SK-N-MC (cell line): Measurements from ENCODE around the gene OOSP1.
"Not testable (repeated sequence)": the region's sequence is repeated elsewhere in the genome, so short reads cannot be mapped to it uniquely, and the experiment has no call there.

Experiments
- DNase-seq: peaks from one replicate; pipeline ENCODE4 v3.0.0-alpha.2; 2011; ENCODE audit warnings: low read depth, low spot score
- H3K27ac ChIP-seq: fragments of 200-600 bp; sonication (generic); 2 replicates; pipeline ENCODE4 v1.5.1; 2016; ENCODE audit warnings: mixed run types
- H3K36me3 ChIP-seq: fragments of 200-600 bp; sonication (generic); 2 replicates; pipeline ENCODE4 v1.6.1; 2017; ENCODE audit warnings: antibody characterized with exemption, low read length, mixed read lengths; ENCODE audit not compliant: insufficient read depth
- H3K4me3 ChIP-seq: fragments of 200-600 bp; sonication (generic); 2 replicates; pipeline ENCODE4 v1.5.1; 2016
- H3K9ac ChIP-seq: fragments of 200-600 bp; sonication (generic); 2 replicates; pipeline ENCODE4 v1.8.0; 2017; ENCODE audit warnings: mixed run types, mixed read lengths; ENCODE audit not compliant: insufficient read length
- H3K9me3 ChIP-seq: fragments of 200-600 bp; sonication (generic); 2 replicates; pipeline ENCODE4 v1.6.1; 2017; ENCODE audit warnings: low read depth, mild to moderate bottlenecking, antibody characterized with exemption, low read length, moderate library complexity, mixed read lengths
- EZH2 ChIP-seq: fragments of 200-600 bp; sonication (generic); IDR thresholded peaks from one replicate; pipeline ENCODE4 v1.6.1; 2017; ENCODE audit warnings: antibody characterized with exemption
- FOXP2 ChIP-seq: optimal IDR thresholded peaks from 2 replicates; pipeline ENCODE3; 2011; ENCODE audit warnings: mild to moderate bottlenecking, moderate library complexity; ENCODE audit not compliant: insufficient read depth; ENCODE audit errors: extremely low read length, control extremely low read depth
- POLR2AphosphoS5 ChIP-seq: IDR thresholded peaks from 2 replicates; pipeline ENCODE4 v1.6.1; 2012; ENCODE audit warnings: mild to moderate bottlenecking, low read depth, low read length, borderline replicate concordance

The OOSP1 gene

DNA sequence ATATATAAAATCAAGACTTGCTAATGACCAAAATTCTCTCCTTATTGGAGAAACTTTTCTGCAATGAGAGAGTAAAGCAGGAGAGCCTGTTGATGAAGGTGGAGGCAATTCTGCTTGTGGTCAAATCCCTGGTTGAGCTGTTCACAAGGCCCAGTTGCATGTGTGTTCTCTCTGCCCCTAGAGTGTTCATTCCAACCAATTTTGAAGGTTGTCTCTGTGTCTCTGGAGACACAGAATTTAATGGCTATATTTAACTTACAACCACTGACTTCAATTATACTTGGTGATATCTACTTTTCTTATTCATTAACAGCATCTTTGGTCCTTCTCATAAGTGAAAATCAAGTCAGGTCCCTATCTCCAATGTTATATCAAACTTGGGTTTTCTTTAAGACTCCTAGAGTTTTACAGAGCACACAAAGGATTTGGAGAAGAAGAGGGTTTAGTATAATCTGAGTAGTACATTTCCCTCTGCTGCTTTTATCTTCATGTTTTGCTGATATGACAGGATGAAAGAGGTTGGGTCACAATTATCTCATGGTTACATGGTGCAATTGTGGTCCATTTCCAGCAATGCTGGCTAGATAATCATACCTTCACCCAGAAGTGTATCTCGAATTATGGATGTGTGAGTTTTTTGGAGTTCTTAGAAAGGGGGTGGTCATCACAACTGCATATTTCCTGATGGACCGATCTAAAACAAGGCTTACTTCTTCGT, 29.6 kb downstream of the OOSP1 start:
- Histone ChIP-seq H3K4me3 (no peak overlapping the region), H3K27ac (no peak overlapping the region), H3K9ac (no peak overlapping the region), H3K9me3 (no peaks in the 10 kb centered on the region), H3K36me3 (no peaks in the 10 kb centered on the region)
- no peak for DNase-seq
- no peak for TF ChIP-seq FOXP2
- TF ChIP-seq POLR2AphosphoS5, result no peak
- no peak for TF ChIP-seq EZH2

DNA sequence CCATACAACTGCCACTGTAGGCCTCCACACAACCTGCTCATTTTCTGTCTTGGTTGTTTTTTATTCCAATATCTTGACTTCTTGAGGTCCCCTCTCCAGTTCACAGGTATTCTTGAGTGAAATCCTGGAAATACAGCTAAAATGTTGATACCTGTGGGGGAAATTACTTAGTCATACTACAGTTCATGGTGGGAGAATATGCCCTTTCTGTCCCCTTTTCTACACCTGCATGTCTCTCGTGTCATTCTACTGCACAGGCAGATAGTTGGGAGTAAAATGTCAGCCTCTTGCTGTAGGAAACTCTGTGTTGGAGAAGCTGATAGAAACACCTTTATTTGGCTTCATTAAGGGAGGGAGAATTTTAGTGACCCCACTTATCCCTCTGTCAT, 30.2 kb downstream of the OOSP1 start:
- Histone ChIP-seq H3K36me3 (no peaks in the 10 kb centered on the region), H3K27ac (no peak overlapping the region), H3K9ac (no peak overlapping the region), H3K4me3 (no peak overlapping the region), H3K9me3 (no peaks in the 10 kb centered on the region)
- no peak for DNase-seq
- TF ChIP-seq FOXP2, result no peak
- no peak for TF ChIP-seq POLR2AphosphoS5
- TF ChIP-seq EZH2, result no peak

DNA sequence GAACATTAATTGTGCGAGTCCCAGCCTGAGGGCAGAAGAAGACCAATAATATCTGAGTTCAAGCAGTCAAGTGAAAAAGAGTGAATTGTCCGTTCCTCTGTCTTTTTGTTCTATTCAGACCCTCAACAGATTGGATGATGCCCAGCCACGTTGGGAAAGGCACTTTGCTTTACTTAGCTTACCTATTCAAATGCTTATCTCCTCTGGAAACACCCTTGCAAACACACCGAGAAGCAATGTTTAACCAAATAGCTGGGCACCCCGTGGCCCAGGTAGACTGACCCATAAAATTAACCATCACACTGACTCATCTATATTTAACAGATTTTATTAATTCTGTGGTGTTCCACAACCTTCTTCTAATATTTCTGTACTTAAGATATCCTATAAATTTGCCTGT, 34.9 kb downstream of the OOSP1 start:
- H3K4me3 ChIP-seq, result no peak overlapping the region
- DNase-seq, result no peak
- TF ChIP-seq EZH2, result no peak
- no peak overlapping the region for H3K27ac ChIP-seq
- H3K9me3 ChIP-seq, result no peaks in the 10 kb centered on the region
- H3K9ac ChIP-seq, result no peak overlapping the region
- no peaks in the 10 kb centered on the region for H3K36me3 ChIP-seq

DNA sequence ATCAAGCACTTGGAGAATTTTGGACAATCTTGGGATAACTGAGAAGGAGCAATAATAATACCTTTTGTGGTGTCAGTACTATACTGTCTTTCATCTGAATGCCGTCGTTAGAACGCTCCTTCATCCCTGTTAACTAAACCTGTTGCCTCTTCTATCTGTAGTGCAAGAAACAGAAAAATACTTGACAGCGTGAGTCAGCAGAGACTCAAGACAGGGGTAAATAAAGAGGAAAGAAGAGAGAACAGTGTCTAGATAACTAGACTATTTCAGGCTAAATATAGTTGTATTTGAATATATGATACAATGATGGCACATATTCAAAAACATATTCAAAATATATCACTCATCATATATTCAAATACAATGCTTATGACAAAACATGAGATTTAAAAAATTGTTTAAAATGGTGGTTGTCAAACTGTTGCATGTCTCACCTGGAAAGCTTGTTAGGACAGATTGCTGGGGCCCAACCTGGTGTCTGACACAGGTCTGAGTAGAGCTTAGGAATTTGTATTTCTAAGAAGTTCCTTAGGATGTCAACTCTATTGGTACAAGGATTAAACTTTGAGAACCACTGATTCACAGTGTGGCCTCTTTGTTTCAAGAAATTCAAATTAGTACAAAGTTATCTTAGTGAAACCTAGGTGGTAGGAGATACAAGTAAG, 43.0 kb downstream of the OOSP1 start:
- Histone ChIP-seq H3K4me3 (no peak overlapping the region), H3K9me3 (no peaks in the 10 kb centered on the region), H3K36me3 (no peaks in the 10 kb centered on the region), H3K27ac (no peak overlapping the region), H3K9ac (no peak overlapping the region)
- no peak for TF ChIP-seq FOXP2
- no peak for TF ChIP-seq EZH2
- TF ChIP-seq POLR2AphosphoS5, result no peak
- no peak for DNase-seq

DNA sequence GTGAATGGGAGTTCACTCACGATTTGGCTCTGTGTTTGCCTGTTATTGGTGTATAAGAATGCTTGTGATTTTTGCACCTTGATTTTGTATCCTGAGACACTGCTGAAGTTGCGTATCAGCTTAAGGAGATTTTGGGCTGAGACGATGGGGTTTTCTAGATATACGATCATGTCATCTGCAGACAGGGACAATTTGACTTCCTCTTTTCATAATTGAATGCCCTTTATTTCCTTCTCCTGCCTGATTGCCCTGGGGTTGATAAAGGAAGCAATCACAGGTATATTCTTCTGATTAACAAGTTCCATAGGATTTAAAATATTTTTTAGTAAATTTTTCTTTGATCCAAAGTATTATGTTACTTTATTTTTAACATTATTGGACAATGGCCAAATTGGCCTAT, 43.8 kb downstream of the OOSP1 start:
- not testable (repeated sequence) for H3K9me3 ChIP-seq

DNA sequence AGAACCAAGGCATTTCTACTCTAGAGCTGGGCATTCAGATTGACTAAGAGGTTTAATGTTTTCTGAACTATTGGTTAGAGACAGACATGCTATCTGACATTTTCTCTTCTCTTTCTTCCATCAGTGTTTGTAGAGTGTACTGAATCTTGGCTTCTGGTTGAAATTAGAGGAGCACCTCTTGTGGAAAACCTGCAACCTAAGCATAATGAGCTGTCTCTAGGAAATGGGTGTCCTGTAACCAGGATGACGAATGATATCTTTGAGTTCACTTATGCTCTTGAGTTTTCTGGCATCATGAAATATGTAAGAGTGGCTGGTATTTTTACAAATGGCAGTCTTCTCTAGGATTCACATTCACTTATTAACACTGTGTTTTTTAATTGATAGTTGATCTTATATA, 45.0 kb downstream of the OOSP1 start:
- H3K9ac ChIP-seq, result no peak overlapping the region
- TF ChIP-seq POLR2AphosphoS5, result no peak
- TF ChIP-seq EZH2, result no peak
- TF ChIP-seq FOXP2, result no peak
- H3K4me3 ChIP-seq, result no peak overlapping the region
- no peaks in the 10 kb centered on the region for H3K9me3 ChIP-seq
- H3K36me3 ChIP-seq, result no peaks in the 10 kb centered on the region
- no peak for DNase-seq
- no peak overlapping the region for H3K27ac ChIP-seq

More for the DNA sequence above, 43.8 kb downstream of the OOSP1 start:
- H3K9ac ChIP-seq, H3K27ac ChIP-seq, H3K4me3 ChIP-seq, DNase-seq, H3K36me3 ChIP-seq: not testable (repeated sequence)

DNA sequence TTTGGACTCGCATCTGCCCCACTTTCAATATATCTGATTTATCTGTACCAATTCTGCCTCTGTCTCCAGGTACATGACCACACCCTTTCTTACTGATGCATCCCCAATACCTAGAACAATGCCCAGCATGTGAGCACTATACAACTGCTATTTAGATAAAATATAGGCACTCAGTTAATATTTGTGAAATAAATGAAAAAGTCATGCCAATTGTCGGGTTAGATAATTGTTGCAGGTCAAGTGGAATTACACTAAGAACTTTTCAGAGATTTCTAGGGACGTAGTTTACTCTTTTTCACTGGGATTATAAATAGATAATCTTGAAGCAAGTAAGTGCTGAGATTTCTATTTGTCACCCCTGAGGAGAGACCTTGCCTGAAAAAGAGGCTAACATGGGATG, 46.1 kb downstream of the OOSP1 start:
- TF ChIP-seq POLR2AphosphoS5, result no peak
- TF ChIP-seq FOXP2, result no peak
- TF ChIP-seq EZH2, result no peak
- H3K4me3 ChIP-seq, result no peak overlapping the region
- no peak overlapping the region for H3K9ac ChIP-seq
- no peaks in the 10 kb centered on the region for H3K9me3 ChIP-seq
- H3K27ac ChIP-seq, result no peak overlapping the region
- no peak for DNase-seq
- H3K36me3 ChIP-seq, result no peaks in the 10 kb centered on the region

DNA sequence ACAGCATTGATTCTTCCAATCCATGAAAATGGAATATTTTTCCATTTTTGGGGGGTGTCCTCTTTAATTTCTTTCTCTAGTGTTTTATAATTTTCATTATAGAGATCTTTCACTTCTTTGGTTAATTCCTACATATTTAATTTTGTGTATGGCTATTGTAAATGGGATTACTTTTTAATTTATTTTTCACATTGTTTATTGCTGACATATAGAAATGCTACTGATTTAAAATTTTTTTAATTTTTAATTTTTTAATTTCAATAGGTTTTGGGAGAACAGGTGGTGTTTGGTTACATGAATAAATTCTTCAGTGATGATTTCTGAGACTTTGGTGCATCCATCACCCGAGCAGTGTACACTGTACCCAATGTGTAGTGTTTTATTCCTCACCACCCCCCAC, 52.2 kb downstream of the OOSP1 start:
- no peak for TF ChIP-seq FOXP2
- no peak for TF ChIP-seq POLR2AphosphoS5
- no peak for TF ChIP-seq EZH2
- Histone ChIP-seq H3K27ac (no peak overlapping the region), H3K36me3 (no peaks in the 10 kb centered on the region), H3K9me3 (no peaks in the 10 kb centered on the region), H3K4me3 (no peak overlapping the region), H3K9ac (no peak overlapping the region)
- no peak for DNase-seq

DNA sequence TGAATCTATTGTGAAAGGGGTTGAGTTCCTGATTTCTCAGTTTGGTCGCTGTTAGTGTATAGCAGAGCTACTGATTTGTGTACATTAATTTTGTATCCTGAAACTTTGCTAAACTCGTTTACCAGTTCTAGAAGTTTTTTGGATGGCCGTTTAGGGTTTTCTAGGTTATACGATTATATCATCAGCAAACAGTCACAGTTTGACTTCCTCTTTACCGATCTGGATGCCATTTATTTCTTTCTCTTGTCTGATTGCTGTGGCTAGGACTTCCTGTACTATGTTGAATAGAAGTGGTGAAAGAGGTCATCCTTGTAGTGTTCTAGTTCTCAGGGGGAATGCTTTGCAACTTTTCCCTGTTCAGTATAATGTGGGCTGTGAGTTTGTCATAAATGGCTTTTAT, 54.2 kb downstream of the OOSP1 start:
- TF ChIP-seq EZH2, result no peak
- TF ChIP-seq FOXP2, result no peak
- no peak for TF ChIP-seq POLR2AphosphoS5
- DNase-seq, result no peak
- Histone ChIP-seq H3K9ac (no peak overlapping the region), H3K27ac (no peak overlapping the region), H3K9me3 (no peaks in the 10 kb centered on the region), H3K4me3 (no peak overlapping the region), H3K36me3 (no peaks in the 10 kb centered on the region)

DNA sequence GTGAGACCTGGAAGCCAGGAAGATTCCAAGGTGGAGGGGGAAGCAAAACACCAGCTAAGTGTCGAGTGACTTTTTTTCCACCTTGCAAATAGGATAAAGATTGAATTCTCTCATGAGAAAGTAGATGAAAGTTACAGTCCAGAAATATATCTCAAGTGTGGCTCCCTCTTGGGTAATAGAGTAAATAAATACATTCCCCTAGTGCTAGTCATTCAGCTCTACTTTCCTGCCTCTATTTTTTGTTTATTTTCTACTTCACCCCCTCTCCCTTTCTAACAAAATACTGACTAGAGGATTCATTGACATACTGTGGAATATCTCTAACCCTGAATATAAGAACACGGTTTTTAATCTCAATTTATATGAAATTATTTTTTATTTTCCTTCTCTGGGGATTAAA, 59.6 kb downstream of the OOSP1 start:
- no peak overlapping the region for H3K9ac ChIP-seq
- no peak overlapping the region for H3K4me3 ChIP-seq
- TF ChIP-seq POLR2AphosphoS5 (no peak), FOXP2 (no peak), EZH2 (no peak)
- no peak overlapping the region for H3K27ac ChIP-seq
- no peaks in the 10 kb centered on the region for H3K36me3 ChIP-seq
- DNase-seq, result no peak
- H3K9me3 ChIP-seq, result no peaks in the 10 kb centered on the region
